CD4-positive, alpha-beta T cell treated with Interleukin-21 for 1 hour (primary cell): Measurements from ENCODE around the gene KCNH5.

Experiments used
- DNase-seq: peaks from one replicate; pipeline ENCODE4 v3.0.0-alpha.2; 2020

KCNH5 gene

GRCh38 chr14:62736048-62737043 is 308.9 kb downstream of the KCNH5 start:
- DNase-seq, result no peak

- no peak for DNase-seq
Measured at GRCh38 chr14:62734831-62735230, 310.4 kb downstream of the KCNH5 start.

GRCh38 chr14:62722406-62722805 is 322.9 kb downstream of the KCNH5 start:
- DNase-seq, result no peak

GRCh38 chr14:62718629-62719028 is 326.6 kb downstream of the KCNH5 start:
- DNase-seq, result no peak

GRCh38 chr14:62711351-62712023 is 333.8 kb downstream of the KCNH5 start:
- no peak for DNase-seq

- no peak for DNase-seq
Measured at GRCh38 chr14:62710811-62711210, 334.4 kb downstream of the KCNH5 start.

- no peak for DNase-seq
Measured at GRCh38 chr14:62709773-62710172, 335.5 kb downstream of the KCNH5 start.

- DNase-seq, result no peak
Measured at GRCh38 chr14:62706217-62706616, 339.0 kb downstream of the KCNH5 start.

- no peak for DNase-seq
Measured at GRCh38 chr14:62697461-62697860, 347.8 kb downstream of the KCNH5 start.

GRCh38 chr14:62696929-62697328 is 348.3 kb downstream of the KCNH5 start:
- no peak for DNase-seq

- DNase-seq, result no peak
Measured at GRCh38 chr14:62696331-62696924, 348.8 kb downstream of the KCNH5 start.

- no peak for DNase-seq
Measured at GRCh38 chr14:62694075-62694474, 351.2 kb downstream of the KCNH5 start.

- no peak for DNase-seq
Measured at GRCh38 chr14:62692490-62693106, 352.7 kb downstream of the KCNH5 start.

- no peak for DNase-seq
Measured at GRCh38 chr14:62691647-62692489, 353.4 kb downstream of the KCNH5 start.

- DNase-seq, result no peak
Measured at GRCh38 chr14:62689733-62690132, 355.5 kb downstream of the KCNH5 start.

GRCh38 chr14:62687818-62688217 is 357.4 kb downstream of the KCNH5 start:
- DNase-seq, result no peak

GRCh38 chr14:62684376-62684775 is 360.9 kb downstream of the KCNH5 start:
- no peak for DNase-seq

GRCh38 chr14:62682208-62682607 is 363.1 kb downstream of the KCNH5 start:
- no peak for DNase-seq

GRCh38 chr14:62674563-62675237 is 370.6 kb downstream of the KCNH5 start:
- DNase-seq, result no peak

- DNase-seq, result no peak
Measured at GRCh38 chr14:62673014-62673755, 372.1 kb downstream of the KCNH5 start.

- DNase-seq, result no peak
Measured at GRCh38 chr14:62670526-62670925, 374.7 kb downstream of the KCNH5 start.
